ENCODE measurements around the gene YBX2. TPM values are rescaled to one million over a fixed set of nuclear protein-coding genes. Genes with fewer than 3 reads are reported as not detected.

The YBX2 gene
- total and polyA plus RNA-seq, 7 donors: 0.14 to 1.8 (median 0.66) TPM

DNA sequence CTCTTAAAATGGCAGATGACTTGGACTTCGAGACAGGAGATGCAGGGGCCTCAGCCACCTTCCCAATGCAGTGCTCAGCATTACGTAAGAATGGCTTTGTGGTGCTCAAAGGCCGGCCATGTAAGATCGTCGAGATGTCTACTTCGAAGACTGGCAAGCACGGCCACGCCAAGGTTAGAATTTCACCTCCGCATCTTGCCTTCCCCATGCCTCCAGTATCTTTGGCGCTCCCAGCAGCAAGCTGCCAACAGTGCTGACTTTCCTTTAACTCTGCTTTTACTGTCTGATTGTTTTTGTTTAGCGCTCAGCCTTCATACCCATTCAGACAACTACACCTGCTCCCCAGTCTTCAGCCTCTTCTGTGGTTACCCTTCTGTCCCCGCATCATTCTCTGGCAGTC is 15.2 kb upstream of the YBX2 start:
- DNase-seq (no peak), ATAC-seq (no peak)
- WGBS, 3 donors: 64 to 80% (median 67%) methylated on average over 12 of the region's 12 CpGs
- TF ChIP-seq, protein P1, sequence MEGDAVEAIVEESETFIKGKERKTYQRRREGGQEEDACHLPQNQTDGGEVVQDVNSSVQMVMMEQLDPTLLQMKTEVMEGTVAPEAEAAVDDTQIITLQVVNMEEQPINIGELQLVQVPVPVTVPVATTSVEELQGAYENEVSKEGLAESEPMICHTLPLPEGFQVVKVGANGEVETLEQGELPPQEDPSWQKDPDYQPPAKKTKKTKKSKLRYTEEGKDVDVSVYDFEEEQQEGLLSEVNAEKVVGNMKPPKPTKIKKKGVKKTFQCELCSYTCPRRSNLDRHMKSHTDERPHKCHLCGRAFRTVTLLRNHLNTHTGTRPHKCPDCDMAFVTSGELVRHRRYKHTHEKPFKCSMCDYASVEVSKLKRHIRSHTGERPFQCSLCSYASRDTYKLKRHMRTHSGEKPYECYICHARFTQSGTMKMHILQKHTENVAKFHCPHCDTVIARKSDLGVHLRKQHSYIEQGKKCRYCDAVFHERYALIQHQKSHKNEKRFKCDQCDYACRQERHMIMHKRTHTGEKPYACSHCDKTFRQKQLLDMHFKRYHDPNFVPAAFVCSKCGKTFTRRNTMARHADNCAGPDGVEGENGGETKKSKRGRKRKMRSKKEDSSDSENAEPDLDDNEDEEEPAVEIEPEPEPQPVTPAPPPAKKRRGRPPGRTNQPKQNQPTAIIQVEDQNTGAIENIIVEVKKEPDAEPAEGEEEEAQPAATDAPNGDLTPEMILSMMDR (IDR thresholded peaks at IDR 0.05): no peak
- intact Hi-C loops (cut with DNase I): loop anchor here in 1 of 2 donors (5.0 kb wide), 1 partner anchor 42 kb away; no protein-coding TSS in a partner anchor
- Histone ChIP-seq H3K4me1 (peaks cover 53% of the 10 kb centered on the region), H3K27me3 (ENCODE audit: insufficient read depth in 3 of 3, low read length in 2 of 3) (no peaks in the 10 kb centered on the region), H3K4me3 (peak overlapping the region; percentile 94), H3K27ac (peak overlapping the region; percentile 98), H3K9me3 (no peaks in the 10 kb centered on the region), H3K36me3 (ENCODE audit: insufficient read depth in 1 of 2, low read depth in 1 of 2) (peaks cover 8 to 50% of the 10 kb centered on the region in 2 donors)

DNA sequence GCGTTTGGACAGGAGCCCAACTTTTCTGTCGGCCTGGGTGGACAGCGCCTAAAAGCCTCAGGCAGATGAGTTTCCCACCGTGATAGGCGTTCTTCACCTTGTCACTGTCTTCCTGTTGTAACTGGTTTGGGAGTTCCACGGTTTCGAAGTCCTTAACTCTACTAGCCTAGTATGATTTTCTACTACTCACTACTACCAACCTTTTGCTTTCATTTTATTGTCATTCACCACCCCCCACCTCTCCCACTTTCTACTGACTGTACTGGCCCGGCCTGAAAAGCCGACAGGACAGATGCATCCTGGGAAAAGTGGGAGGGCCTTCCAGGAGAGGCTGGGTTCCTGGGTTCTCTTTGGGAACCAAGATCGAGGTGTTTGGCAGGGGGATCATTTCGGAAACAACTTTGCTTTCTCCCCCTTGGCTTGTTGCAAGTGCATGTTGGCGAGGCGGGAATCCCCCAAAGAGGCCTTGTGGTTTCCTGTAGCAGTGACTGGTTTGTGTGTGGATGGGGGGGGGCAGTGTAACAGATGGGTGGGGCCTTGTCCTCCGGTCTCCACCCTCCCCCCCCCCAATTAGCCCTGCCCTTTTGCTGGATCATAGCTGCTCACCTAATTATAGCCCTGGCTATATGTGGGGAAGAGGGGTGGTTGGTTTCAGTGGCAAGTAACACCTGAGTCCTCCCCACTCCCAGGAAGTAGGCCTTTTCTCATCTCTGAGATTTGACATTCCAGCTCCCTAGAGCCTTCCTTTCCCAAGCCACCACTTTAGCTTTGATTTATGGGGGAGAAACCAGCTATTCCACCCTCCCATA is 14.4 kb upstream of the YBX2 start:
- peak overlapping the region; percentile 94 for H3K4me3 ChIP-seq
- TF ChIP-seq, protein P1 (IDR thresholded peaks at IDR 0.05): no peak
- H3K27me3 ChIP-seq (ENCODE audit: insufficient read depth in 3 of 3, low read length in 2 of 3): no peaks in the 10 kb centered on the region
- 0 to 1% (median 1%) methylated on average over 14 of the region's 14 CpGs for WGBS, 3 donors
- ATAC-seq (peak; percentile 31 to 67 (median 55)), DNase-seq (peak; percentile 74 to 84)
- H3K36me3 ChIP-seq (ENCODE audit: insufficient read depth in 1 of 2, low read depth in 1 of 2): peaks cover 8 to 45% of the 10 kb centered on the region in 2 donors
- peak overlapping the region; percentile 98 for H3K27ac ChIP-seq
- no peaks in the 10 kb centered on the region for H3K9me3 ChIP-seq
- intact Hi-C loops (cut with DNase I): loop anchor here in 1 of 2 donors (5.0 kb wide), 1 partner anchor 42 kb away; no protein-coding TSS in a partner anchor
- peaks cover 45% of the 10 kb centered on the region for H3K4me1 ChIP-seq

DNA sequence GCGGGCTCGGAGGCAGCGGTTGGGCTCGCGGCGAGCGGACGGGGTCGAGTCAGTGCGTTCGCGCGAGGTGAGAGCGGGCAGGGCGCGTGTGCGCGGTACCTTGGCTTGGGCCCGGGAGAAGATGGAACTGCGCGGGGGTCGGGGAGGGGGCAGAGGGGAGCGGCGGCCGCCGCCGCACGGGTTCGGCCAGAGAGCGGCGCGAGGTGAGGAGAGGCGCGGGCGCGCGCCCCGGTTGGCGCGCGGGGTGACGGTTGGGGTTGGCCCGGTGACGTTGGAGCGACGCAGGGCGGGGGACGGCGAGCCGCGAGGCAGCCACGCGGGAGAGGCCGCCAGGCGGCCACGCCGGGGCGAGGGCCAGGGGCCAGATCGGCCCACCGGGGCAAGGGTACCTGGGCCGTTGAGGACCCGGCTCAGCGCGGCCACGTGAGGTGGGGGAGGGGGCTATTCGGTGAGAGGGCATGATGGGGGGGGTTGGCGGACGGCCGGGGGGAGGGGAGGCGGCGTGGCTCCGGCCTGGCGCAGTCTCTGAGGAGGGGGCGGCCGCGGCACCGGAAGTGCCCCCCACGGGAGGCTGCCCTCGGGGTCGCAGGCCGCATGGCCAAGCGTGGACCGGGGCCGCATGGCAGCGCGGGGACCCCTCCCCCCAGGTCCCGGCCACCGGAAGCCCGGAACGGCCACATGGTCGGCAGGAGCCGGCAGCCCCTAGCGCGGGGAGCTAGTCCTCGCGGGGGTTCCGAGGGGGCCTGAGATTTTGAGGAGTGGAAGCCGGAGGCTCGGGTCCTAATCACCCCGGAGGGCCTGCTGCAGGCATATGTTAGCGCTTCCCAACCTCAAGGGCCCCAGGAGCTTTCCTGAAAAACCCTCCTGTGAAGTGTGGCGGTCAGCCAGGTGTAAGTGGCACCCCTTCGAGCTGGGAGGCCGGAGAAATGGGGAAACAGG is 13.5 kb upstream of the YBX2 start:
- H3K27ac ChIP-seq: peak overlapping the region; percentile 98
- DNase-seq (peak; percentile 68 to 86), ATAC-seq (peak; percentile 39 to 47 (median 44))
- H3K9me3 ChIP-seq: no peaks in the 10 kb centered on the region
- intact Hi-C loops (cut with DNase I): loop anchor here in 1 of 2 donors (5.0 kb wide), 1 partner anchor 41 kb away; no protein-coding TSS in a partner anchor
- no peaks in the 10 kb centered on the region for H3K27me3 ChIP-seq (ENCODE audit: insufficient read depth in 3 of 3, low read length in 2 of 3)
- WGBS, 3 donors: 0 to 1% (median 1%) methylated on average over 66 to 104 of the region's 104 CpGs
- peaks cover 7 to 36% of the 10 kb centered on the region in 2 donors for H3K36me3 ChIP-seq (ENCODE audit: insufficient read depth in 1 of 2, low read depth in 1 of 2)
- TF ChIP-seq, protein P1 (IDR thresholded peaks at IDR 0.05): no peak
- peaks cover 36% of the 10 kb centered on the region for H3K4me1 ChIP-seq
- peak overlapping the region; percentile 94 for H3K4me3 ChIP-seq

DNA sequence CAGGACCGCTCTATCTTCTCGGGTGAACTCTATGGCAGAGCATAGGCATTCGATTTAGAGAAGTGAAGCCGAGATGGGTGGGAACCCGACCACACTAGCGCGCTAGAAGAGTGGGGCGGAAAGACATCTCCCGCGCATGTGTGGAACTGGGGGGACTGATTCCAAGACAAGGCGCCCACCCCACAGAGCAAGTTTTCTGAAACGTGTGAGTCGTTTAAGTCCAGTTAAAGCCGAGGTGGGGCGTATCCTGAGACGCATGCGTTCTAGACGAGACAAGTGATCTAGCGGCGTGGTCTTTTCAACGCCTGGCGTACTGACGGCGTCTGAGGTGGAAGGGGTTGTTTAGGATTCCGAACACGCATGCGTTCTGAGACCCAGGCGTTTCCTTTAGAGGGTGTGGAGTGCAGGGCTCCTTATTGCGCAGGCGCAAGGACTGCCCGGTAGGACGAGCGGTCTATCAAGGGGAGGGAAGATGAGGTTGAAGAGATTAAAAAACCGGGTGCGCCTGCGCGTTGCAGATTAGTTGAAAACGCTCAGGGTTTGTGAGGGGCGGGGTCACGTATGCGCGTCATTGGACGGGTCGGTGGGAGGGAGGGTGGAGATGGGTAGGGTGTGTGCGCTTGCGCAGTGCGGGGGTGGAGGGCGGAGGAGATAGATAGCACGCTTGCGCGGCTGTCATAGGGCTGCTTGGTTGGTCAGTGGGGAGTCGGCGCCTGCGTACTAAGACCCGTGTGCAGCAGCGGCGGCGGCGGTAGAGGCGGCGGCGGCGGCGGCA is 12.7 kb upstream of the YBX2 start, which contains the start of gene EIF5A:
Gene EIF5A, plus strand, starts transcription at position 718 of the 775 bp plus-strand sequence. CDS start 2,008 bp downstream, outside the sequence.
- DNase-seq (peak; percentile 100), ATAC-seq (peak; percentile 86 to 88 (median 88))
- TF ChIP-seq, protein P1 (IDR thresholded peaks at IDR 0.05): no peak
- Histone ChIP-seq H3K36me3 (ENCODE audit: insufficient read depth in 1 of 2, low read depth in 1 of 2) (peaks cover 2 to 28% of the 10 kb centered on the region in 2 donors), H3K27me3 (ENCODE audit: insufficient read depth in 3 of 3, low read length in 2 of 3) (no peaks in the 10 kb centered on the region), H3K27ac (peak within 1 kb of the TSS; percentile 98), H3K4me1 (peaks cover 28% of the 10 kb centered on the region), H3K9me3 (no peaks in the 10 kb centered on the region), H3K4me3 (peak within 1 kb of the TSS; percentile 94)
- 0 to 1% (median 0%) methylated on average over 53 to 64 of the region's 64 CpGs for WGBS, 3 donors
- intact Hi-C loops (cut with DNase I): loop anchor here in 1 of 2 donors (5.0 kb wide), 1 partner anchor 40 kb away; no protein-coding TSS in a partner anchor

All from psoas muscle (tissue), 8 donors.